Spleen (tissue), 11 donors: ENCODE measurements around the gene CYB5B. TPM values are rescaled to one million over a fixed set of nuclear protein-coding genes. Genes with fewer than 3 reads are reported as not detected.

Experiments
- DNase-seq: peaks from one replicate; pipeline ENCODE4 v3.0.0-alpha.2; 2020
- H3K27ac ChIP-seq, 8 donors: fragments of 200-600 bp; sonication (generic) in 7 of 8; 1 replicate in 4 of 8; 2 replicates in 4 of 8; pipeline versions ENCODE4 v1.5.0 to v1.8.0; 2016 to 2021; ENCODE audit warnings: inconsistent platforms in 4 of 8, mild to moderate bottlenecking in 4 of 8, moderate library complexity in 1 of 8
- H3K27me3 ChIP-seq, 7 donors: fragments of 200-600 bp; sonication (generic) in 6 of 7; replicated peaks in 1 of 7; 1 replicate in 4 of 7; 2 replicates in 3 of 7; pipeline versions ENCODE4 v1.5.0 to v1.8.0; 2016 to 2021; ENCODE audit warnings: inconsistent platforms in 3 of 7, mild to moderate bottlenecking in 1 of 7
- H3K36me3 ChIP-seq, 6 donors: fragments of 200-600 bp; sonication (generic) in 5 of 6; 1 replicate in 4 of 6; 2 replicates in 2 of 6; pipeline versions ENCODE4 v1.5.0 to v1.8.0; 2016 to 2021; ENCODE audit warnings: inconsistent platforms in 2 of 6
- H3K4me1 ChIP-seq, 6 donors: fragments of 200-600 bp; sonication (generic) in 5 of 6; 1 replicate in 3 of 6; 2 replicates in 3 of 6; pipeline versions ENCODE4 v1.5.0 to v1.8.0; 2016 to 2021; ENCODE audit warnings: inconsistent platforms in 3 of 6
- H3K4me3 ChIP-seq, 8 donors: fragments of 200-600 bp; sonication (generic) in 7 of 8; 1 replicate in 4 of 8; 2 replicates in 4 of 8; pipeline versions ENCODE4 v1.5.0 to v1.8.0; 2016 to 2021; ENCODE audit warnings: inconsistent platforms in 4 of 8, mild to moderate bottlenecking in 4 of 8, moderate library complexity in 2 of 8
- H3K9me3 ChIP-seq, 8 donors: fragments of 200-600 bp; sonication (generic) in 7 of 8; 1 replicate in 4 of 8; 2 replicates in 4 of 8; pipeline versions ENCODE4 v1.5.0 to v1.8.0; 2016 to 2021; ENCODE audit warnings: inconsistent platforms in 4 of 8
- CTCF ChIP-seq, 11 experiments: fragments of 200-600 bp in 7 of 11; fragments of 450-650 bp in 4 of 11; sonication (generic) in 4 of 11; IDR thresholded peaks in 8 of 11; conservative IDR thresholded peaks in 3 of 11; 1 replicate in 7 of 11; 2 replicates in 4 of 11; pipeline versions ENCODE4 v1.4.0 to v1.8.0; 2016 to 2021; ENCODE audit warnings: antibody characterized with exemption in 11 of 11, inconsistent platforms in 4 of 11, mild to moderate bottlenecking in 1 of 11
- POLR2A ChIP-seq, 3 donors: fragments of 450-650 bp; IDR thresholded peaks; one replicate each; pipeline ENCODE4 v1.5.1; 2017; ENCODE audit warnings: antibody characterized with exemption in 3 of 3, mild to moderate bottlenecking in 1 of 3
- POLR2AphosphoS5 ChIP-seq, 3 donors: sonication (generic); formaldehyde crosslinking; IDR thresholded peaks; one replicate each; pipeline ENCODE4 v1.5.1; 2017; ENCODE audit warnings: antibody characterized with exemption in 3 of 3
- WGBS, 5 donors: extraction: QIAGEN DNeasy Blood & Tissue Kit in 3 of 5; methylation state at CpG; one replicate each; pipeline versions ENCODE4 v1.1.5 to v1.1.7; 2013 to 2018; 5-methylcytosine and 5-hydroxymethylcytosine counted together
- intact Hi-C: fragments of 100-400 bp; cut with DNase I; formaldehyde crosslinking; loops from one replicate; pipeline ENCODE4 v1.15.0; 2023; ENCODE audit warnings: low total_unique reads
- polyA plus RNA-seq, 3 donors: library from polyadenylated mRNA; stranded (reverse); fragments of 200-250 nt; gene quantifications; one replicate each; pipeline ENCODE4 v1.2.1, GENCODE V29; 2013
- total RNA-seq, 7 donors: library from RNA; depleted of rRNA in 3 of 7; stranded (reverse); fragments of >200 nt in 3 of 7; fragmentation: NEBNext Ultra II Directional in 4 of 7; extraction: Animal tissue kit (Norgen Biotek cat#: 25700) in 4 of 7; gene quantifications; one replicate each; pipeline versions ENCODE4 v1.1.0 to v1.2.1, GENCODE V29; 2016 to 2021
- donor health status: healthy with polysubstance abuse.
- donor health status: DM: no; HTN: no; CAD: no; lungs with moderate emphysema.
- donor health status: DM: no; HTN: no; CAD: no.
- donor health status: Bipolar disorder and iron deficiency.
- donor health status: healthy.
- donor health status: DM: no; HTN: no; CAD: no.
- donor health status: DM: yes; HTN: yes; CAD: no.

CYB5B gene
- total and polyA plus RNA-seq, 10 donors, result 36.8 to 80.5 (median 61.1) TPM

GRCh38 chr16:69386596-69386995, 37.8 kb upstream of the CYB5B start:
- peaks cover 11 to 45% (median 40%) of the 10 kb centered on the region in 6 donors for H3K4me1 ChIP-seq
- TF ChIP-seq CTCF (IDR thresholded peaks at IDR 0.05 in 8 of 11, conservative IDR thresholded peaks at IDR 0.05 in 3 of 11), result no peak
- no peak for TF ChIP-seq POLR2AphosphoS5 (IDR thresholded peaks at IDR 0.05)
- no peak for TF ChIP-seq POLR2A (IDR thresholded peaks at IDR 0.05)
- H3K4me3 ChIP-seq, result peak overlapping the region in 5 of 8 donors; percentile 59 to 78 (median 65)
- H3K27me3 ChIP-seq, result no peaks in the 10 kb centered on the region
- peak overlapping the region in 5 of 8 donors; percentile 93 to 97 (median 94) for H3K27ac ChIP-seq
- H3K9me3 ChIP-seq, result no peaks in the 10 kb centered on the region
- 94 to 100% (median 96%) methylated on average over 1 of the region's 1 CpG for WGBS, 5 donors
- intact Hi-C loops, result no loop called here
- no peak for DNase-seq
- peaks cover 0 to 28% (median 24%) of the 10 kb centered on the region in 6 donors for H3K36me3 ChIP-seq

GRCh38 chr16:69393898-69394849, 30.2 kb upstream of the CYB5B start:
- 82 to 92% (median 86%) methylated on average over 10 of the region's 10 CpGs for WGBS, 5 donors
- no peaks in the 10 kb centered on the region for H3K9me3 ChIP-seq
- no peaks in the 10 kb centered on the region for H3K27me3 ChIP-seq
- no peak for DNase-seq
- no peaks in the 10 kb centered on the region for H3K36me3 ChIP-seq
- intact Hi-C loops, result loop anchor here (10.0 kb wide), 3 partner anchors 171 to 361 kb away; partner anchors contain the start of genes NFAT5 and NOB1
- H3K4me1 ChIP-seq, result peaks cover 5 to 33% (median 21%) of the 10 kb centered on the region in 6 donors
- H3K27ac ChIP-seq, result no peak overlapping the region
- no peak for TF ChIP-seq POLR2A (IDR thresholded peaks at IDR 0.05)
- H3K4me3 ChIP-seq, result no peak overlapping the region

GRCh38 chr16:69395859-69396186, 28.6 kb upstream of the CYB5B start:
- H3K27ac ChIP-seq, result peak overlapping the region in 4 of 8 donors; percentile 67 to 76 (median 70)
- no peak overlapping the region for H3K4me3 ChIP-seq
- H3K36me3 ChIP-seq, result no peaks in the 10 kb centered on the region
- TF ChIP-seq CTCF (IDR thresholded peaks at IDR 0.05 in 8 of 11, conservative IDR thresholded peaks at IDR 0.05 in 3 of 11) (peak in 4 of 11 experiments; percentile 48 to 72 (median 68)), POLR2AphosphoS5 (IDR thresholded peaks at IDR 0.05) (no peak)
- DNase-seq, result no peak
- intact Hi-C loops, result loop anchor here (10.0 kb wide), 3 partner anchors 169 to 359 kb away; partner anchors contain the start of genes NFAT5 and NOB1
- H3K9me3 ChIP-seq, result no peaks in the 10 kb centered on the region
- no peaks in the 10 kb centered on the region for H3K27me3 ChIP-seq
- peaks cover 5 to 36% (median 23%) of the 10 kb centered on the region in 6 donors for H3K4me1 ChIP-seq

- Histone ChIP-seq H3K27ac (peak overlapping the region in 7 of 8 donors; percentile 35 to 76 (median 68)), H3K36me3 (no peaks in the 10 kb centered on the region), H3K4me1 (peaks cover 5 to 36% (median 23%) of the 10 kb centered on the region in 6 donors), H3K27me3 (no peaks in the 10 kb centered on the region), H3K4me3 (no peak overlapping the region), H3K9me3 (no peaks in the 10 kb centered on the region)
- no peak for DNase-seq
- 36 to 47% (median 43%) methylated on average over 13 of the region's 13 CpGs for WGBS, 5 donors
- intact Hi-C loops, result loop anchor here (10.0 kb wide), 3 partner anchors 168 to 358 kb away; partner anchors contain the start of genes NFAT5 and NOB1
- peak in 7 of 11 experiments; percentile 47 to 81 (median 66) for TF ChIP-seq CTCF (IDR thresholded peaks at IDR 0.05 in 8 of 11, conservative IDR thresholded peaks at IDR 0.05 in 3 of 11)
- no peak for TF ChIP-seq POLR2A (IDR thresholded peaks at IDR 0.05)
- TF ChIP-seq POLR2AphosphoS5 (IDR thresholded peaks at IDR 0.05), result peak in 1 of 3 donors; percentile 60
Observed at GRCh38 chr16:69396187-69397061, 28.0 kb upstream of the CYB5B start.
